ENCODE data around the gene MAP3K8. TPM values are rescaled to one million over a fixed set of nuclear protein-coding genes. Genes with fewer than 3 reads are reported as not detected.

MAP3K8 gene
- total and polyA plus RNA-seq, 2 of the 8 experiments (the other 6 are each of a cell fraction or from before 2014, with no cell fraction given): 5.6 to 6.0 TPM

GRCh38 chr10:30389543-30389942 is 44.4 kb upstream of the MAP3K8 start (continued):
- TF ChIP-seq SP1 (IDR thresholded peaks at IDR 0.05; ENCODE audit: low read depth, low read length): no peak
- no peak for TF ChIP-seq PHF8 (conservative IDR thresholded peaks at IDR 0.05; ENCODE audit: low read depth, low read length)
- no peak for TF ChIP-seq BCL11A (IDR thresholded peaks at IDR 0.05; ENCODE audit: low read depth in 2 of 2, low read length in 2 of 2)
- TF ChIP-seq SRF (IDR thresholded peaks at IDR 0.05; ENCODE audit: low read depth, low read length): no peak
- TF ChIP-seq, protein P1, sequence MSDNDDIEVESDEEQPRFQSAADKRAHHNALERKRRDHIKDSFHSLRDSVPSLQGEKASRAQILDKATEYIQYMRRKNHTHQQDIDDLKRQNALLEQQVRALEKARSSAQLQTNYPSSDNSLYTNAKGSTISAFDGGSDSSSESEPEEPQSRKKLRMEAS (IDR thresholded peaks at IDR 0.05): no peak
- no peak for TF ChIP-seq KDM4A (IDR thresholded peaks at IDR 0.05; ENCODE audit: low read depth, low read length, severe bottlenecking)

Measured in H1 (cell line).